GM23338 (cell line): ENCODE measurements around the gene FANCB. TPM values are rescaled to one million over a fixed set of nuclear protein-coding genes. Genes with fewer than 3 reads are reported as not detected.

ENCODE experiments used
- ATAC-seq: fragments of 200-7000 bp; cut with Tn5 transposase; 3 replicates; pipeline ENCODE4 v1.9.1; 2020
- DNase-seq: peaks from one replicate; pipeline ENCODE4 v3.0.0-alpha.2; 2015; ENCODE audit warnings: low spot score
- H2AFZ ChIP-seq: fragments of 200-600 bp; sonication (generic); 2 replicates; pipeline ENCODE4 v1.8.0; 2016; ENCODE audit warnings: antibody characterized with exemption, mild to moderate bottlenecking, moderate library complexity
- H3F3A ChIP-seq: fragments of 200-600 bp; sonication (generic); replicated peaks from 2 replicates; pipeline ENCODE4 v1.8.0; 2017; ENCODE audit warnings: antibody characterized with exemption, mixed run types, low read depth
- H3K27ac ChIP-seq: fragments of 200-600 bp; sonication (generic); 2 replicates; pipeline ENCODE4 v1.6.1; 2016; ENCODE audit warnings: low read depth
- H3K27me3 ChIP-seq: fragments of 200-600 bp; sonication (generic); 2 replicates; pipeline ENCODE4 v1.8.0; 2016; ENCODE audit warnings: mild to moderate bottlenecking, mixed run types, moderate library complexity; ENCODE audit not compliant: insufficient read depth
- H3K36me3 ChIP-seq: fragments of 200-600 bp; sonication (generic); 2 replicates; pipeline ENCODE4 v1.8.0; 2016; ENCODE audit warnings: mild to moderate bottlenecking; ENCODE audit not compliant: insufficient read depth
- H3K4me1 ChIP-seq: fragments of 200-600 bp; sonication (generic); 2 replicates; pipeline ENCODE4 v1.8.0; 2016; ENCODE audit warnings: mild to moderate bottlenecking, moderate library complexity; ENCODE audit not compliant: insufficient read depth
- H3K4me2 ChIP-seq: fragments of 200-600 bp; sonication (generic); 2 replicates; pipeline ENCODE4 v1.7.1; 2017; ENCODE audit warnings: mixed run types
- H3K4me3 ChIP-seq: fragments of 200-600 bp; sonication (generic); 2 replicates; pipeline ENCODE4 v1.6.1; 2016; ENCODE audit warnings: mixed run types
- H3K79me2 ChIP-seq: fragments of 200-600 bp; sonication (generic); replicated peaks from 2 replicates; pipeline ENCODE4 v1.8.0; 2017; ENCODE audit warnings: mild to moderate bottlenecking; ENCODE audit not compliant: insufficient read depth
- H3K9me2 ChIP-seq: fragments of 200-600 bp; sonication (generic); 2 replicates; pipeline ENCODE4 v1.8.0; 2017; ENCODE audit not compliant: insufficient read depth
- H4K20me1 ChIP-seq: fragments of 200-600 bp; sonication (generic); replicated peaks from 2 replicates; pipeline ENCODE4 v1.8.0; 2017; ENCODE audit warnings: mild to moderate bottlenecking; ENCODE audit not compliant: insufficient read depth
- H3K27ac Mint-ChIP-seq: 2 replicates; pipeline ENCODE4 v1.8.0; 2020; ENCODE audit warnings: inconsistent platforms, mild to moderate bottlenecking, moderate library complexity, mixed read lengths
- H3K27me3 Mint-ChIP-seq: 3 replicates; pipeline ENCODE4 v1.8.0; 2022; ENCODE audit warnings: low read depth, mild to moderate bottlenecking, moderate library complexity, mixed read lengths, inconsistent platforms; ENCODE audit not compliant: insufficient read depth, poor library complexity
- H3K36me3 Mint-ChIP-seq: 3 replicates; pipeline ENCODE4 v1.8.0; 2021; ENCODE audit warnings: low read depth, mild to moderate bottlenecking, inconsistent platforms, moderate library complexity, mixed read lengths
- H3K4me1 Mint-ChIP-seq: 3 replicates; pipeline ENCODE4 v1.8.0; 2020; ENCODE audit warnings: mild to moderate bottlenecking, inconsistent platforms, mixed read lengths
- H3K4me3 Mint-ChIP-seq: 3 replicates; pipeline ENCODE4 v1.8.0; 2021; ENCODE audit warnings: moderate library complexity, mild to moderate bottlenecking, inconsistent platforms, mixed read lengths
- H3K9me3 Mint-ChIP-seq: 3 replicates; pipeline ENCODE4 v1.8.0; 2020; ENCODE audit warnings: moderate library complexity, mild to moderate bottlenecking, inconsistent platforms, mixed read lengths
- CREB1 ChIP-seq: fragments of 250-450 bp; sonication (Bioruptor Pico); IDR thresholded peaks from 2 replicates; pipeline ENCODE4 v1.5.0; 2020; ENCODE audit warnings: low read depth, mild to moderate bottlenecking, moderate library complexity
- ETS1 ChIP-seq: IDR thresholded peaks from 2 replicates; pipeline ENCODE4 v1.6.1; 2016; ENCODE audit warnings: antibody characterized with exemption
- EZH2 ChIP-seq: fragments of 200-600 bp; sonication (generic); IDR thresholded peaks from one replicate; pipeline ENCODE4 v1.8.0; 2017; ENCODE audit warnings: antibody characterized with exemption, mild to moderate bottlenecking, low read depth; ENCODE audit not compliant: unreplicated experiment
- EZH2phosphoT487 ChIP-seq: fragments of 200-600 bp; sonication (generic); IDR thresholded peaks from one replicate; pipeline ENCODE4 v1.8.1; 2018; ENCODE audit warnings: antibody characterized with exemption; ENCODE audit not compliant: unreplicated experiment
- JUNB ChIP-seq: IDR thresholded peaks from one replicate; pipeline ENCODE4 v1.6.1; 2016; ENCODE audit warnings: antibody characterized with exemption; ENCODE audit not compliant: unreplicated experiment
- NANOG ChIP-seq: IDR thresholded peaks from 2 replicates; pipeline ENCODE4 v1.6.1; 2016; ENCODE audit warnings: antibody characterized with exemption, borderline replicate concordance
- POLR2AphosphoS5 ChIP-seq: IDR thresholded peaks from 2 replicates; pipeline ENCODE4 v1.6.1; 2016; ENCODE audit warnings: antibody characterized with exemption, low read depth
- STAT1 ChIP-seq: IDR thresholded peaks from one replicate; pipeline ENCODE4 v1.6.1; 2016; ENCODE audit warnings: antibody characterized with exemption; ENCODE audit not compliant: unreplicated experiment
- ZNF114 ChIP-seq: fragments of 250-450 bp; sonication (Bioruptor Pico); IDR thresholded peaks from 2 replicates; pipeline ENCODE4 v1.5.0; 2020; ENCODE audit warnings: mild to moderate bottlenecking, moderate library complexity
- ZNF331 ChIP-seq: fragments of 250-450 bp; sonication (Bioruptor Pico); IDR thresholded peaks from 2 replicates; pipeline ENCODE4 v1.5.0; 2020; ENCODE audit warnings: low read depth, mild to moderate bottlenecking, moderate library complexity
- ZNF462 ChIP-seq: fragments of 250-450 bp; sonication (Bioruptor Pico); IDR thresholded peaks from 2 replicates; pipeline ENCODE4 v1.5.0; 2020; ENCODE audit warnings: mild to moderate bottlenecking, moderate library complexity
- polyA plus RNA-seq: library from polyadenylated mRNA; unstranded; fragments of >200 nt; fragmentation: Nextera tagmentation; extraction: Ambion mirVana; gene quantifications from 2 replicates; pipeline ENCODE4 v1.2.1, GENCODE V29; 2016
- total RNA-seq: library from RNA; depleted of rRNA; stranded (reverse); fragments of >200 nt; shearing (Covaris generic); gene quantifications from 2 replicates; pipeline ENCODE4 v1.2.3, GENCODE V29; 2014
- TF ChIP-seq, protein P1 (sequence below): IDR thresholded peaks from one replicate; pipeline ENCODE4 v1.6.1; 2018; ENCODE audit warnings: antibody characterized with exemption; ENCODE audit not compliant: unreplicated experiment
- TF ChIP-seq, protein P2 (sequence below), 2 experiments: fragments of 200-600 bp in 1 of 2; sonication (generic) in 1 of 2; conservative IDR thresholded peaks; 2 replicates each; pipeline versions ENCODE4 v1.5.1 to v1.6.1; 2016 to 2017; ENCODE audit warnings: antibody characterized with exemption in 2 of 2, low read depth in 2 of 2, mild to moderate bottlenecking in 2 of 2, moderate library complexity in 1 of 2

FANCB gene
- total and polyA plus RNA-seq, 2 experiments from 2014 or later = 16.2 to 16.8 TPM

GRCh38 chrX:14865201-14865600 is 7.7 kb downstream of the FANCB start:
- DNase-seq (no peak), ATAC-seq (no peak)
- Histone ChIP-seq H3K36me3 (no peaks in the 10 kb centered on the region), H3K27me3 (no peaks in the 10 kb centered on the region), H2AFZ (no peak overlapping the region), H3F3A (no peaks in the 10 kb centered on the region), H3K4me2 (no peak overlapping the region), H3K4me3 (no peak overlapping the region), H3K4me1 (no peaks in the 10 kb centered on the region), H3K79me2 (peaks cover 50% of the 10 kb centered on the region), H4K20me1 (no peaks in the 10 kb centered on the region; the same call in 1 of the 2 replicates), H3K27ac (no peak overlapping the region), H3K9me2 (no peaks in the 10 kb centered on the region)
- no peak for TF ChIP-seq JUNB
- no peak for TF ChIP-seq NANOG
- TF ChIP-seq ETS1 = no peak
- no peak for TF ChIP-seq ZNF114 (CRISPR knock-in tag)
- no peak for TF ChIP-seq ZNF331
- TF ChIP-seq, protein P1, sequence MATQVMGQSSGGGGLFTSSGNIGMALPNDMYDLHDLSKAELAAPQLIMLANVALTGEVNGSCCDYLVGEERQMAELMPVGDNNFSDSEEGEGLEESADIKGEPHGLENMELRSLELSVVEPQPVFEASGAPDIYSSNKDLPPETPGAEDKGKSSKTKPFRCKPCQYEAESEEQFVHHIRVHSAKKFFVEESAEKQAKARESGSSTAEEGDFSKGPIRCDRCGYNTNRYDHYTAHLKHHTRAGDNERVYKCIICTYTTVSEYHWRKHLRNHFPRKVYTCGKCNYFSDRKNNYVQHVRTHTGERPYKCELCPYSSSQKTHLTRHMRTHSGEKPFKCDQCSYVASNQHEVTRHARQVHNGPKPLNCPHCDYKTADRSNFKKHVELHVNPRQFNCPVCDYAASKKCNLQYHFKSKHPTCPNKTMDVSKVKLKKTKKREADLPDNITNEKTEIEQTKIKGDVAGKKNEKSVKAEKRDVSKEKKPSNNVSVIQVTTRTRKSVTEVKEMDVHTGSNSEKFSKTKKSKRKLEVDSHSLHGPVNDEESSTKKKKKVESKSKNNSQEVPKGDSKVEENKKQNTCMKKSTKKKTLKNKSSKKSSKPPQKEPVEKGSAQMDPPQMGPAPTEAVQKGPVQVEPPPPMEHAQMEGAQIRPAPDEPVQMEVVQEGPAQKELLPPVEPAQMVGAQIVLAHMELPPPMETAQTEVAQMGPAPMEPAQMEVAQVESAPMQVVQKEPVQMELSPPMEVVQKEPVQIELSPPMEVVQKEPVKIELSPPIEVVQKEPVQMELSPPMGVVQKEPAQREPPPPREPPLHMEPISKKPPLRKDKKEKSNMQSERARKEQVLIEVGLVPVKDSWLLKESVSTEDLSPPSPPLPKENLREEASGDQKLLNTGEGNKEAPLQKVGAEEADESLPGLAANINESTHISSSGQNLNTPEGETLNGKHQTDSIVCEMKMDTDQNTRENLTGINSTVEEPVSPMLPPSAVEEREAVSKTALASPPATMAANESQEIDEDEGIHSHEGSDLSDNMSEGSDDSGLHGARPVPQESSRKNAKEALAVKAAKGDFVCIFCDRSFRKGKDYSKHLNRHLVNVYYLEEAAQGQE = no peak
- TF ChIP-seq STAT1 = no peak
- TF ChIP-seq, protein P2, sequence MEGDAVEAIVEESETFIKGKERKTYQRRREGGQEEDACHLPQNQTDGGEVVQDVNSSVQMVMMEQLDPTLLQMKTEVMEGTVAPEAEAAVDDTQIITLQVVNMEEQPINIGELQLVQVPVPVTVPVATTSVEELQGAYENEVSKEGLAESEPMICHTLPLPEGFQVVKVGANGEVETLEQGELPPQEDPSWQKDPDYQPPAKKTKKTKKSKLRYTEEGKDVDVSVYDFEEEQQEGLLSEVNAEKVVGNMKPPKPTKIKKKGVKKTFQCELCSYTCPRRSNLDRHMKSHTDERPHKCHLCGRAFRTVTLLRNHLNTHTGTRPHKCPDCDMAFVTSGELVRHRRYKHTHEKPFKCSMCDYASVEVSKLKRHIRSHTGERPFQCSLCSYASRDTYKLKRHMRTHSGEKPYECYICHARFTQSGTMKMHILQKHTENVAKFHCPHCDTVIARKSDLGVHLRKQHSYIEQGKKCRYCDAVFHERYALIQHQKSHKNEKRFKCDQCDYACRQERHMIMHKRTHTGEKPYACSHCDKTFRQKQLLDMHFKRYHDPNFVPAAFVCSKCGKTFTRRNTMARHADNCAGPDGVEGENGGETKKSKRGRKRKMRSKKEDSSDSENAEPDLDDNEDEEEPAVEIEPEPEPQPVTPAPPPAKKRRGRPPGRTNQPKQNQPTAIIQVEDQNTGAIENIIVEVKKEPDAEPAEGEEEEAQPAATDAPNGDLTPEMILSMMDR (conservative IDR thresholded peaks at IDR 0.05; ENCODE audit: low read depth in 2 of 2) = no peak
- TF ChIP-seq EZH2phosphoT487 = no peak
- no peak for TF ChIP-seq CREB1
- no peak for TF ChIP-seq POLR2AphosphoS5
- TF ChIP-seq EZH2 = no peak
- no peak for TF ChIP-seq ZNF462
- Mint-ChIP-seq H3K4me3 (no peak overlapping the region), H3K4me1 (0 out of 3 replicates have a peak, but pooled peaks cover 2% of the 10 kb centered on the region), H3K27ac (no peak overlapping the region), H3K27me3 (no peaks in the 10 kb centered on the region), H3K36me3 (peaks cover 30% of the 10 kb centered on the region), H3K9me3 (peaks cover 15% of the 10 kb centered on the region; the same call in 2 of the 3 replicates)
